HG02571 (cell line): Measurements from ENCODE around the gene C11orf97.
A peak's percentile ranks its signal among the peaks of the same experiment; 100 is the strongest.
"Not testable (repeated sequence)": the region's sequence is repeated elsewhere in the genome, so short reads cannot be mapped to it uniquely, and the experiment has no call there.

ENCODE experiments used
- ATAC-seq: cut with Tn5 transposase; IDR thresholded peaks from one replicate; pipeline ENCODE4 v1.9.1; 2021; ENCODE audit warnings: mild to moderate bottlenecking, moderate library complexity; ENCODE audit not compliant: unreplicated experiment

C11orf97 gene

GRCh38 chr11:94511932-94512781 lies at the start of gene C11orf97:
Gene C11orf97, plus strand, starts transcription at chr11:94512461. Its CDS starts 68 bp downstream, at chr11:94512529.
- ATAC-seq, result peak; percentile 97

- peak; percentile 76 for ATAC-seq
Observed at GRCh38 chr11:94469416-94469815, 42.8 kb upstream of the C11orf97 start.

GRCh38 chr11:94472916-94473799 lies 39.1 kb upstream of the C11orf97 start:
- peak; percentile 92 for ATAC-seq

GRCh38 chr11:94477624-94478023 lies 34.6 kb upstream of the C11orf97 start:
- no peak for ATAC-seq

- no peak for ATAC-seq
Observed at GRCh38 chr11:94481342-94481741, 30.9 kb upstream of the C11orf97 start.

- no peak for ATAC-seq
Observed at GRCh38 chr11:94486068-94486467, 26.2 kb upstream of the C11orf97 start.

- peak; percentile 100 for ATAC-seq
Observed at GRCh38 chr11:94493281-94494125, 18.8 kb upstream of the C11orf97 start, which contains the start of the genes ANKRD49 and MRE11. Gene ANKRD49, plus strand, starts transcription at chr11:94493984. Its CDS starts 2,710 bp downstream, at chr11:94496694. Gene MRE11, minus strand, starts transcription at chr11:94493844. Its CDS starts 1,043 bp downstream, at chr11:94492801.

GRCh38 chr11:94494126-94494680 lies 18.1 kb upstream of the C11orf97 start:
- peak; percentile 57 for ATAC-seq

GRCh38 chr11:94500181-94500580 lies 12.1 kb upstream of the C11orf97 start:
- no peak for ATAC-seq

GRCh38 chr11:94501522-94501921 lies 10.7 kb upstream of the C11orf97 start:
- ATAC-seq, result no peak

GRCh38 chr11:94504689-94505293 lies 7.5 kb upstream of the C11orf97 start:
- no peak for ATAC-seq

- not testable (repeated sequence) for ATAC-seq
Observed at GRCh38 chr11:94506513-94506912, 5.7 kb upstream of the C11orf97 start.

GRCh38 chr11:94507485-94507884 lies 4.8 kb upstream of the C11orf97 start:
- no peak for ATAC-seq

- ATAC-seq, result no peak
Observed at GRCh38 chr11:94513091-94513490, 830 bp downstream of the C11orf97 start.

GRCh38 chr11:94515398-94515797 lies 3.1 kb downstream of the C11orf97 start:
- ATAC-seq, result no peak

- ATAC-seq, result no peak
Observed at GRCh38 chr11:94516725-94517124, 4.5 kb downstream of the C11orf97 start.

GRCh38 chr11:94518300-94518699 lies 6.0 kb downstream of the C11orf97 start:
- ATAC-seq, result no peak

GRCh38 chr11:94519478-94520084 lies 7.3 kb downstream of the C11orf97 start:
- no peak for ATAC-seq

GRCh38 chr11:94521684-94522083 lies 9.4 kb downstream of the C11orf97 start:
- ATAC-seq, result no peak
